ENCODE measurements around the gene TBC1D2.

TBC1D2 gene

DNA sequence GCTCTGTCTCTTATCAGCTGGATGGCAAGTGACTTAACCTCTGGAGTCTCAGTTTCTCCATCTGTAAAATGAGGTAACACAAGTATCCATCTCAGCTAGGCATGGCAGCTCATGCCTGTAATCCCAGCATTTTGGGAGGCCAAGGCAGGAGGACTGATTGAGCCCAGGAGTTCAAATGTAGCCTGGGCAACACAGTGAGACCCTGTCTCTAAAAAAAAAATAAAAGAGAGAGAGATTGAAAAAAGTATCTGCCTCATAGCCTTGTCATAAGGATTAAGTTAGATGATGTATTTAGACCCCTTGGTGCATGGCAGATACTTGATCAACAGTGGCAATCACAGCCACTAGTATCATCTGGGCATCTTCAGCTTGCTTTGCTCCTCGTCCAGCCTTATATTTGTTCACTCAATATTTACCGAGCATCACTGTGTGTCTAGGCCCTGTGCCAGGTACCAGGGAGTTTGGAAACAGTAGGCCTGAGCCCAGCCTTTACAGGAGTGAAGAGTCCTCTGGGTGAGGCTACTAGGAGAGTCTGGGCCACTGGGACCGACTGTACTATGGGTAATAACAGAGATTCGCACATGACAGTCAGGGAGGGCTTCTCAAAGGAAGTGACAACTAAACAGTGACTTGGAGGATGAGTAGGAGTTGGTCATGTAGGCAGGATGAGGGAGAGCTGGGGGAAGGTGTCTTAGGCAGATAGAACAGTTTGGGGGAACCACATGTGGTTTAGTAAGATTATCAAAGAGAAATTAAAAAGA lies 97.2 kb downstream of the TBC1D2 start:
- DNase-seq, result no peak

DNA sequence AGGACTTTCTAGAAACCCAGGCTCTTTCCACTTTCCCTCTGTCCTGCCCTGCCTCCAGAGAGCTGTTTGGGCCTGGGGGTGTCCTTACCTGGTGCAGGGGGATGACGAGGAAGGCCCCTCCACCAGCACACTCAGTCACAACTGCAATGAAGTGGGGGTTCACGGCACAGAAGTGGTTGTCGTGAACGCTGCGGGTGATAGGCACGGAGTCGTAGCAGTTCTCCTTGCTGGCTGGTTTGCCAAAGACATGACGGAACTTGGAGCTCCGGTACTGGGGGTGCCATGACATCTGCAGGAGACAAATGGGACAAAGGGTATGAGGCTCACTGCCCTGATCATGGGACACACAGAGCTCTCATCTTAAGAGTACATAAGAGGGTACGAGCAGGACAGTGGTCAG lies 98.1 kb downstream of the TBC1D2 start:
- DNase-seq, result no peak

DNA sequence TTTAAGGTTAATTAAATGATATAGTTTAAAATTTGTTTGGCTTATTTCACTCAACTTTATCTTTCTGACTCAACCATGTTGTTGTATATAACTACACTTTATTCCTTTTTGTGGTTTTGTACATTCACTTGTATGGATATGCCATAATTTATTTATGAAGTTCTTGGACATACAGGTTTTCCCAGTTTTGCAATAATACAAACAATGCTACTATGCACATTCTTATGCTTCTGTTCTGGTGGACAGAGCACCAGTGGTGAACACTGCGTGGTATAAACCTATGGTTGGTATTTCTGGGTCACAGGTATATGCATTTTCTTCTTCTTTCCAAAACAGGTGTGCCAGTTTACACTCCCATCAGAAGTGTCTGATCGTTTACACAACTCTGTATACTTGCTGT lies 100.8 kb downstream of the TBC1D2 start:
- no peak for DNase-seq

DNA sequence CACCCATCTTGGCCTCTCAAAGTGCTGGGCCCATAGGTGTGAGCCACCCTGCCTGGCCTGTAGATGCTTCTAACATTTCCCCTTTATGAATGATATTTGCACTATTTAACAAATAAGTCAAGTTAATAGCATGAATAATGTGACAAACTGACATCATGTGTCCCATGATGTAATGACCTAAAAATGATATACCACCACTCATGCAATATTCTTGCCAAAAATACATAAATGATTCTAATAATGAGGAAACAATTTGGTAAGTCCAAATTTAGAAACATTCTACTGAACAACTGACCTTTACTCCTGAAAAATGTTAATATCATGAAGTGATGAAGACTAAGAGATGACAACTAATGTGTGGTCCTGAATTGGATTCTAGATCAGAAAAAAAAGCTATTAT lies 102.9 kb downstream of the TBC1D2 start:
- no peak for DNase-seq

DNA sequence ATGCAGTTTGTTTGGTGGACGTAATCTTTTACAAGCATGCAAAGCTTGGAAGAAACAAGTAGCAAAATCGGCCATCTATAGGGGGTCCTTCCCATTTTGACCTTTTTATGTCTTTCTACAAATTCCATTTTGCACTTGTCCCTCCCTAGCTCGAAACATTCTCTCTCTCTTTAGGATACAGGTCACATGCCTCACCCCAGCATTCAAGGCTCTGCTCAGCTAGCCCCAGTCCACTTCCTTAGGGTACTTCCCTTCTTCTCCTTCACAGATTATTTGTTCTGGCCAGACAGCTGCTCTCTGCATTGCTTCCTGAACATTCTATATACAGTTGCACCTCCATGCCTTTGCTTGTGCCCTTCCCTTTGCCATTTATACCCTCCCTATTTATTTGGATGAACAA lies 104.7 kb downstream of the TBC1D2 start:
- no peak for DNase-seq

DNA sequence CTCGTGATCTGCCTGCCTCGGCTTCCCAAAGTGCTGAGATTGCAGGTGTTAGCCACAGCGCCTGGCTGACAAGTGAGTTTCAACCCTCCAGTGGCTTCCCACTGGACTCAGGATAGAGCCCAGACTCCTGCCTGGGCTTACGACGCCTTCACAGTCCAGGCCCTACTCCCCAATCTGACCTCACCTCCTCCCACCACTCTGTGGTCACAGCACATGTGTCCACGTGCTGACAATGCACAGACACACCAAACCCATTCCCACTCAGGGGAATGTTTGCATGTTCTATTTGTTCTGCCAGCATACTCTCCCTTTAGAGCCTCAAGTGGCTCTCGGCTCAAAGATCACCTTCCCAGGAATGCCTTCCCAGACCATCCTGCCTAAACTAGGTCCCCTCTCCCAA lies 105.3 kb downstream of the TBC1D2 start:
- no peak for DNase-seq

DNA sequence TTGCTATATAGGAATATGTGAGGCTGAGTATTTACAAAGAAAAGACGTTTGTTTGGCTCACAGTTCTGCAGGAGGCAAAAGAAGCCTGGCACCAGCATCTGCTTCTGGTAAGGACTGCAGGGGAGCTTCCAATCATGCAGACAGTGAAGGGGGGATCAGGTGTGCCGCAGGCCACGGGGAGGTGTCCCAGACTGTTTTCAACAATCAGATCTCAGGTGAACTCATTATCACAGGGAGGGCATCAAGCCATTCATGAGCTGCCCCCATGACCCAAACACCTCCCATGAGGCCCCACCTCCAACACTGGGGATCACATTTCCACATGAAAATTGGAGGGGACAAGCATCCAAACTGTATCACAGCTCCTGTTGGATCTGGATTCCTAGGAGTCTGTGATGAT lies 106.0 kb downstream of the TBC1D2 start:
- no peak for DNase-seq
